Measurements from ENCODE around the gene MAPK6. TPM values are rescaled to one million over a fixed set of nuclear protein-coding genes. Genes with fewer than 3 reads are reported as not detected.

Gene MAPK6
- total RNA-seq, 1 donor from 2014 or later: 16.2 TPM

- ChIA-PET POLR2A (interaction anchor here (0.7 to 1.2 kb wide), 3 partner anchors 9 to 403 kb away, joined by 3 read pairs; partner anchors contain the start of gene BCL2L10), CTCF (interaction anchor here (1.6 kb wide), 1 partner anchor 25 kb away, joined by 4 read pairs; no protein-coding TSS in a partner anchor)
- TF ChIP-seq, protein P1, sequence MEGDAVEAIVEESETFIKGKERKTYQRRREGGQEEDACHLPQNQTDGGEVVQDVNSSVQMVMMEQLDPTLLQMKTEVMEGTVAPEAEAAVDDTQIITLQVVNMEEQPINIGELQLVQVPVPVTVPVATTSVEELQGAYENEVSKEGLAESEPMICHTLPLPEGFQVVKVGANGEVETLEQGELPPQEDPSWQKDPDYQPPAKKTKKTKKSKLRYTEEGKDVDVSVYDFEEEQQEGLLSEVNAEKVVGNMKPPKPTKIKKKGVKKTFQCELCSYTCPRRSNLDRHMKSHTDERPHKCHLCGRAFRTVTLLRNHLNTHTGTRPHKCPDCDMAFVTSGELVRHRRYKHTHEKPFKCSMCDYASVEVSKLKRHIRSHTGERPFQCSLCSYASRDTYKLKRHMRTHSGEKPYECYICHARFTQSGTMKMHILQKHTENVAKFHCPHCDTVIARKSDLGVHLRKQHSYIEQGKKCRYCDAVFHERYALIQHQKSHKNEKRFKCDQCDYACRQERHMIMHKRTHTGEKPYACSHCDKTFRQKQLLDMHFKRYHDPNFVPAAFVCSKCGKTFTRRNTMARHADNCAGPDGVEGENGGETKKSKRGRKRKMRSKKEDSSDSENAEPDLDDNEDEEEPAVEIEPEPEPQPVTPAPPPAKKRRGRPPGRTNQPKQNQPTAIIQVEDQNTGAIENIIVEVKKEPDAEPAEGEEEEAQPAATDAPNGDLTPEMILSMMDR (IDR thresholded peaks at IDR 0.05): no peak
- no peaks in the 10 kb centered on the region for H3K9me3 Mint-ChIP-seq
- ATAC-seq (ENCODE audit: low read depth): peak; percentile 69
- intact Hi-C loops (cut with micrococcal nuclease): loop anchor here (2.0 to 5.0 kb wide), 2 partner anchors 25 to 34 kb away; no protein-coding TSS in a partner anchor
- no peak for DNase-seq
- H3K27ac Mint-ChIP-seq: peak overlapping the region; percentile 27
- H3K27me3 Mint-ChIP-seq: no peaks in the 10 kb centered on the region
- H3K4me3 Mint-ChIP-seq: no peak overlapping the region
- peaks cover 38% of the 10 kb centered on the region for H3K4me1 Mint-ChIP-seq
- no peaks in the 10 kb centered on the region for H3K36me3 Mint-ChIP-seq (ENCODE audit: low read depth)
Observed at GRCh38 chr15:52103217-52104207, 84.5 kb downstream of the MAPK6 start.

- CTCF ChIA-PET: interaction anchor here (1.6 kb wide), 1 partner anchor 26 kb away, joined by 4 read pairs; no protein-coding TSS in a partner anchor
- Mint-ChIP-seq H3K4me1 (peaks cover 44% of the 10 kb centered on the region), H3K36me3 (ENCODE audit: low read depth) (no peaks in the 10 kb centered on the region), H3K27ac (peak overlapping the region; percentile 59), H3K4me3 (peak overlapping the region; percentile 6), H3K27me3 (no peaks in the 10 kb centered on the region), H3K9me3 (no peaks in the 10 kb centered on the region)
- TF ChIP-seq, protein P1 (IDR thresholded peaks at IDR 0.05): no peak
- intact Hi-C loops (cut with micrococcal nuclease): loop anchor here (5.0 kb wide), 1 partner anchor 33 kb away; no protein-coding TSS in a partner anchor
- DNase-seq (no peak), ATAC-seq (ENCODE audit: low read depth) (no peak)
- POLR2A ChIA-PET: interaction anchor here (0.6 kb wide), 1 partner anchor 1738 kb away, joined by 8 read pairs; no protein-coding TSS in a partner anchor
Observed at GRCh38 chr15:52104532-52105004, 85.5 kb downstream of the MAPK6 start.

DNA sequence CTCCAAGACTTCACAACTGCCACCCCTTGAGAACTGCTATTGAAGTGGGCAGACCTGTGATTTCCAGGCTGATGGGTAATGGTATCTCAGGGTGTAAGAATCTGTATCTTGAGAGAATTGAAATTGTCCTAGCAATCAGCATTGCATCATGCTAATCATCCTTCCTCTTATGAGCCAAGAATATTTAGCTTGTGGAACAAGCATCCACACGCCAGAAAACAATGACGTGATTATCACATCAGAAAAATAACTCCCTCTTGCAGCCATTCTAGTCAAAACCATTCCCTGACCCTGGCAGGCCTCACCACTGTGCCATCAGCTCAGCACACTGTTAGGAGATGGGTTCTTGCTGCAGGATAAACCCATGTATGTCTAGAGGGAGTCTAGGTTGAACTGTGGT lies 86.8 kb downstream of the MAPK6 start:
- no peaks in the 10 kb centered on the region for H3K27me3 Mint-ChIP-seq
- H3K4me1 Mint-ChIP-seq: peaks cover 52% of the 10 kb centered on the region
- intact Hi-C loops (cut with micrococcal nuclease): no loop called here
- H3K36me3 Mint-ChIP-seq (ENCODE audit: low read depth): no peaks in the 10 kb centered on the region
- ChIA-PET POLR2A (no interaction called here), CTCF (no interaction called here)
- DNase-seq: no peak
- no peak for ATAC-seq (ENCODE audit: low read depth)
- TF ChIP-seq, protein P1 (IDR thresholded peaks at IDR 0.05): no peak
- no peak overlapping the region for H3K27ac Mint-ChIP-seq
- H3K9me3 Mint-ChIP-seq: no peaks in the 10 kb centered on the region
- no peak overlapping the region for H3K4me3 Mint-ChIP-seq

- Mint-ChIP-seq H3K4me1 (peaks cover 54% of the 10 kb centered on the region), H3K9me3 (no peaks in the 10 kb centered on the region), H3K27me3 (peaks cover 4% of the 10 kb centered on the region), H3K27ac (no peak overlapping the region), H3K36me3 (ENCODE audit: low read depth) (no peaks in the 10 kb centered on the region), H3K4me3 (no peak overlapping the region)
- POLR2A ChIA-PET: interaction anchor here (1.5 kb wide), 1 partner anchor 73 kb away, joined by 4 read pairs; no protein-coding TSS in a partner anchor
- CTCF ChIA-PET: no interaction called here
- no peak for DNase-seq
- intact Hi-C loops (cut with micrococcal nuclease): no loop called here
- no peak for ATAC-seq (ENCODE audit: low read depth)
- TF ChIP-seq, protein P1 (IDR thresholded peaks at IDR 0.05): no peak
Observed at GRCh38 chr15:52106641-52107040, 87.6 kb downstream of the MAPK6 start.

- Mint-ChIP-seq H3K4me1 (peaks cover 50% of the 10 kb centered on the region), H3K4me3 (no peak overlapping the region), H3K36me3 (ENCODE audit: low read depth) (no peaks in the 10 kb centered on the region), H3K27ac (no peak overlapping the region), H3K27me3 (peaks cover 4% of the 10 kb centered on the region), H3K9me3 (no peaks in the 10 kb centered on the region)
- intact Hi-C loops (cut with micrococcal nuclease): no loop called here
- ChIA-PET CTCF (no interaction called here), POLR2A (interaction anchor here (1.5 kb wide), 1 partner anchor 72 kb away, joined by 4 read pairs; no protein-coding TSS in a partner anchor)
- no peak for DNase-seq
- ATAC-seq (ENCODE audit: low read depth): no peak
- TF ChIP-seq, protein P1 (IDR thresholded peaks at IDR 0.05): no peak
Observed at GRCh38 chr15:52107238-52107637, 88.2 kb downstream of the MAPK6 start.

All from activated B cell treated with CpG ODN at 0.5 μM for 24 hours (primary cell).